ENCODE measurements around the gene ZBTB40.

The ZBTB40 gene

DNA sequence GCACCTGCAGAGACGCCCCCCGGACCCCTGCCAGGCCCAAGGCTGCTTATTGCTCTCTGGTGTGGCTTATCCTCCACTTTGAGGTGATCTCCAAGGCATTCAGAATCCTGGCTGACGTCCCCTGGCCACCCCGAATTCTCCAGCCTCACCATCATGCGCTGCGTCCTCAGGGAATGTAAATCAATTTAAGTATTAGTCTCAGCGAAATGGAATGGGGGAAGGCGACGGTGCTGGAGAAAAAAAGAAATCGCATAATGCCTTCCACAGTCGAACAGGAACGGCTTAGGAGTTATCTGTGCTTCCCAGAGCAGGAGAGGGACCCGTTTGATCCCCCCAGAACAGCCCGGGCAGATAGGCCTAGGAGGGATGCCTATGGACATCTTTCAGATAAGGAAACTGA is 114.5 kb downstream of the ZBTB40 start:
- no peak overlapping the region for H3K4me3 ChIP-seq (ENCODE audit: low read length)
- TF ChIP-seq, protein P1, sequence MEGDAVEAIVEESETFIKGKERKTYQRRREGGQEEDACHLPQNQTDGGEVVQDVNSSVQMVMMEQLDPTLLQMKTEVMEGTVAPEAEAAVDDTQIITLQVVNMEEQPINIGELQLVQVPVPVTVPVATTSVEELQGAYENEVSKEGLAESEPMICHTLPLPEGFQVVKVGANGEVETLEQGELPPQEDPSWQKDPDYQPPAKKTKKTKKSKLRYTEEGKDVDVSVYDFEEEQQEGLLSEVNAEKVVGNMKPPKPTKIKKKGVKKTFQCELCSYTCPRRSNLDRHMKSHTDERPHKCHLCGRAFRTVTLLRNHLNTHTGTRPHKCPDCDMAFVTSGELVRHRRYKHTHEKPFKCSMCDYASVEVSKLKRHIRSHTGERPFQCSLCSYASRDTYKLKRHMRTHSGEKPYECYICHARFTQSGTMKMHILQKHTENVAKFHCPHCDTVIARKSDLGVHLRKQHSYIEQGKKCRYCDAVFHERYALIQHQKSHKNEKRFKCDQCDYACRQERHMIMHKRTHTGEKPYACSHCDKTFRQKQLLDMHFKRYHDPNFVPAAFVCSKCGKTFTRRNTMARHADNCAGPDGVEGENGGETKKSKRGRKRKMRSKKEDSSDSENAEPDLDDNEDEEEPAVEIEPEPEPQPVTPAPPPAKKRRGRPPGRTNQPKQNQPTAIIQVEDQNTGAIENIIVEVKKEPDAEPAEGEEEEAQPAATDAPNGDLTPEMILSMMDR (IDR thresholded peaks at IDR 0.05; ENCODE audit: insufficient read depth, low read depth, low read length, missing control alignments), result no peak
- no peak for DNase-seq (ENCODE audit: low read depth)

DNA sequence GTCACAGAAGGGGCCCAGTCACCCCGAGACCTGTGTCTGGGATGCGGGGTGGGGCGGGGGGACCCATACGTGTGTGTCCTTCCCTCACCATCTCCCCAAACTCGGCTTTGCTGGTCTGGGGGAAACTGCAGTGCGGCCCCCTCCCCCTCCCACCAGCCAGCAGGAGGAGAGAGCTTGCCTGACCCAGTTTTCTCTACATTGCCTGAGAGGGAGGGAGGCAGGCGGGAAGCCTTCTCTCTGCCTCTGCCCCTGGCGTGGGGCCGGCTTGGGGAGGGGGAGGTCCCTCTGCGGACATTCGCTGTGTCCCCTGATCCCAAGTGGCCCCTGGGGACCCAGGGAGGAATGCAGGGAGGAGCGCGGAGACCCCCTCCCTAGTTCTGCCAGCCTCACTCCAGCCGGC is 115.5 kb downstream of the ZBTB40 start:
- no peak overlapping the region for H3K4me3 ChIP-seq (ENCODE audit: low read length)
- DNase-seq (ENCODE audit: low read depth), result no peak
- TF ChIP-seq, protein P1 (IDR thresholded peaks at IDR 0.05; ENCODE audit: insufficient read depth, low read depth, low read length, missing control alignments), result no peak

DNA sequence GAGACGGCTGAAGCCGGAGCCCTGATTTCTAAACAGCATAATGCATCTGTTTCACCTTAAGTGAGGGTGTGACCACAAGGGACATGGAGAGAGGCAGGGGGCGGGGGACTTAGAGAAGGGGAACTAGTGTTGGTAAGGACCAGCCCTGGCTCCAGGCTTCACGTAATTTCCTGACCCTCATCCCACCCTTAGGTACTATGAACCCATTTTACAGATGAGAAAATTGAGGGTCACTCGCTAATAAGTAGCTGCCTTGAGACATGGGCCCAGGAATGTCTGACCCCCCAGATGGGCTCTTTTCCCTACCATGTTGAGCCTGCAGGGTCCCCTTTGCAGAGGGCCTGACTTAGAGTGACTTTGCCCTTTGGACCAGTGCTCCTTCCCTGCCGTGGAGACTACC is 116.3 kb downstream of the ZBTB40 start:
- DNase-seq (ENCODE audit: low read depth), result no peak

DNA sequence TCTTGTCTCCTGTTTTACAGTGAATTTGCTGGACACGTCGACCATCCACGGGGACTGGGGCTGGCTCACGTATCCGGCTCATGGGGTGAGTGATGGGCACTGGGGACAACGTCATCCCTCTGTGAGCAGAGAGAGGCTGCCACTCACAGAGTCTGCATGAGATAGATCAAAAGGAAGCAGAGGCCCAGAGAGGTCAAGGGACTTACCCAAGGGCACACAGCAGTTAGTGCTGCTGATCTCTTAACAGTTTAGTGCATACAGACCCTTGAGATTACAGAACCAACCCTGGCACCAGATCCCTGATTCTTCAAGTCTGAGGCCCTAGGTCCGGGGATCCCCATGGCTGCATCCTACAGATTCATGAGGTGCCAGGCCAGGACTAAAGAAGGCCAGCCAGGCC is 117.6 kb downstream of the ZBTB40 start:
- TF ChIP-seq, protein P1 (IDR thresholded peaks at IDR 0.05; ENCODE audit: insufficient read depth, low read depth, low read length, missing control alignments), result no peak
- no peak overlapping the region for H3K4me3 ChIP-seq (ENCODE audit: low read length)
- DNase-seq (ENCODE audit: low read depth), result no peak

More for the DNA sequence above, 116.3 kb downstream of the ZBTB40 start:
- TF ChIP-seq, protein P1 (IDR thresholded peaks at IDR 0.05; ENCODE audit: insufficient read depth, low read depth, low read length, missing control alignments), result no peak
- no peak overlapping the region for H3K4me3 ChIP-seq (ENCODE audit: low read length)

DNA sequence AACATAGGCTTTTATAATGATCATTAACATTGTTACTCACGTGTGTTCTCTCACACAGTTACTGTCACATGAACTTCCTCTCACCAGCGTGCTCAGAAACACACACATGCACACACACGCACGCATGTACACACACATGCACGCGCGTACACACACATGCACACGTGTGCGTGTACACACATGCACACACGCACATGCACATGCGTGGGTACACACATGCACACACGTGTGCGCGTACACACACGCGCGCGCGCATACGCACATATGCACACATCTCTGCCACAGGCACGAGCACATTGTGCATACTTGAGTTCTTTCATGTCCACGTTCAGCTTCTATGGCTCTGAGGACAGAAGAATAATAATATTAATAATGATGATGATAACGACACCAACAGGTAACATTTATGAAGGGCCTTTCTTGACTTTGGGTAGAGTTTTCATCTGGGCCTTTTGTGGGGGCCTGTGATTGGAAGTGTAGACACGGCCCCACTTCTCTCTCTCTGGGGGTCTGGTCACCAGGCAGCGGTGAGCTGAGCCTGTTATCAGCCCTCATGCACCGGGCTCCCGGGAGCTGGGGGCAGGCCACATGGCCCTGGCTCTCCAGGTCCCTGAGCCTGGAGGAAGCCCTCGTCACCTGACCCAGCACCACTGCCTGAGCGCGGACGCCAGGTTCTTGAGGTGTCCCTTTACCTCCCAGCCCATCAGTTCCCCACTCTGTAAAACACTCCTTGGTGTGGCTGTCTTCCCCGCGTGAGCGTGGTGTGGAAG is 118.7 kb downstream of the ZBTB40 start:
- DNase-seq (ENCODE audit: low read depth), result no peak
- H3K4me3 ChIP-seq (ENCODE audit: low read length), result no peak overlapping the region
- TF ChIP-seq, protein P1 (IDR thresholded peaks at IDR 0.05; ENCODE audit: insufficient read depth, low read depth, low read length, missing control alignments), result no peak

DNA sequence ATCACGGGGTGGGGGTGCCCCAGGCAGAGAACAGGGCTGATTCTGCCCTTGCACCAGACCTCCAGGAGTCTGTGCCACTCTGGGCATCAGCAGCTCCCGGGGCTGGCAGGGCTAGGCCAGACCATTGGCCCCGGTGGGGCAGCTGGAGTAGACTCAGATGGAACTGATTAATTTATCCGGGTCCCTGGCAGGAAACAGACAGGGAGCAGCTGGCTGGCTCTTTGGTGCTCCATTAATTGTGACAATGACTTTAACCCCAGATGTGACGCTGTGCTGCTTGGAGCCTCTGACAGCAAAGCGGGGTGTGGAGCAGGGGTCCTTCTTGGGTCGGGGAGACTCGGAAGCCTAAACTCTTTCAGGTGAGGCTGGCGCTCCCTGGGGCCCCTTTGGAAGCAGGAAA is 121.2 kb downstream of the ZBTB40 start:
- TF ChIP-seq, protein P1 (IDR thresholded peaks at IDR 0.05; ENCODE audit: insufficient read depth, low read depth, low read length, missing control alignments), result no peak
- no peak for DNase-seq (ENCODE audit: low read depth)
- H3K4me3 ChIP-seq (ENCODE audit: low read length), result no peak overlapping the region

DNA sequence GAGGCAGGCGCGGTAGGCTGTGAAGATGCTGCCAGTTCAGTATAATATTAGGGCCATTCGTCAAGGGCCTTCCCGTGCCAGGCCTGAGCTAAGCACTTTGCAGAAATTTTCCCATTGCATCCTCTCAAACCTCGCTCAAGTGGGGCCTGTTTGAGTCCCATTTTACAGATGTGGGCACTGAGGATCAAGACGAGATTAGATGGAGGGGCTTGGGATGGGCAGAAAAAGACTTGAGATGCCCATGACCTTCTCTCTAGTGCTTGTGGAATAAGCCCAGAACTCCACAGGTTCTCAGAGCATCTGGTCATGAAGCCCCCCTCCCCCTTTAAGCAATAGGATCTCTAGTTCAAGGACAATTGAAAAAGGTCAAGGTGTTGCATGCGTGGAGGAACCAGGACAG is 121.6 kb downstream of the ZBTB40 start:
- TF ChIP-seq, protein P1 (IDR thresholded peaks at IDR 0.05; ENCODE audit: insufficient read depth, low read depth, low read length, missing control alignments), result no peak
- H3K4me3 ChIP-seq (ENCODE audit: low read length), result no peak overlapping the region
- no peak for DNase-seq (ENCODE audit: low read depth)
